ENCODE measurements around the gene OR2S2. TPM values are rescaled to one million over a fixed set of nuclear protein-coding genes. Genes with fewer than 3 reads are reported as not detected.

Gene OR2S2
- total and polyA plus RNA-seq, 8 donors: not detected

DNA sequence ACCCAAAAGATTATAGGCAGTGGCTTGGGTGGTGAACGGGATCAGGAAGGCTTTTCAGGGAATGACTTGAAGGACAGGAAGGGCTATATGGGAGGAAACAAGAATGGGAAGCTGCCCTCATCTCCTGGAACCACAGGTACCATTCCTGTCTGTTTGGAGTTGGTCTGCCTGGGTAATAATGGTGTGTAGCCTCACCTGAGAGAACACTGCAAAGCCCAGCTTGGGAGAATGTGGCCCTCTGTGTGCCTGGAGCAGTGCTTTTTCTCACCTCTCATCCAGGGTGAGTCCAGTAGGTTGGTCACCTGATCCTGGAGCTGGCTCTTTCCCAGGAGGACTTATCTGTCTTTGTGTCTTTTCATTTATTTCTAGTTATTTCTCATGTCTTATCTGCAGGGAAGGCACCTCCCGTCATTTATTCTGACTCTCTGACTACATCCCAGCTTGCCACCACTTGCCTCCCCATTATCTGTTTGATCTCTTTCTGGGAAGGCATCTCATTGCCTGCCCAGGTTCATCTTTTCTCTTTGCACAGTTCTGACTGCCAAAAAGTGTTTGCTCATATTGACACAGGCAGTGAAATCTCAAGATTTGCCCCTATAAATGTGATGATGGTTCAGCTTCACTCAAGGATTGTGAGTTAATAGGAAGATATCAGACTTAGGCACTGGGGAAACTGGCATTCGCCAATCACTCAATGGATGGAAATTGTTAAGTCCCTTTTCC, 22.5 kb upstream of the OR2S2 start:
- TF ChIP-seq POLR2AphosphoS5 (IDR thresholded peaks at IDR 0.05) (no peak), EP300 (IDR thresholded peaks at IDR 0.05) (no peak), POLR2A (IDR thresholded peaks at IDR 0.05) (no peak)
- TF ChIP-seq, protein P1, sequence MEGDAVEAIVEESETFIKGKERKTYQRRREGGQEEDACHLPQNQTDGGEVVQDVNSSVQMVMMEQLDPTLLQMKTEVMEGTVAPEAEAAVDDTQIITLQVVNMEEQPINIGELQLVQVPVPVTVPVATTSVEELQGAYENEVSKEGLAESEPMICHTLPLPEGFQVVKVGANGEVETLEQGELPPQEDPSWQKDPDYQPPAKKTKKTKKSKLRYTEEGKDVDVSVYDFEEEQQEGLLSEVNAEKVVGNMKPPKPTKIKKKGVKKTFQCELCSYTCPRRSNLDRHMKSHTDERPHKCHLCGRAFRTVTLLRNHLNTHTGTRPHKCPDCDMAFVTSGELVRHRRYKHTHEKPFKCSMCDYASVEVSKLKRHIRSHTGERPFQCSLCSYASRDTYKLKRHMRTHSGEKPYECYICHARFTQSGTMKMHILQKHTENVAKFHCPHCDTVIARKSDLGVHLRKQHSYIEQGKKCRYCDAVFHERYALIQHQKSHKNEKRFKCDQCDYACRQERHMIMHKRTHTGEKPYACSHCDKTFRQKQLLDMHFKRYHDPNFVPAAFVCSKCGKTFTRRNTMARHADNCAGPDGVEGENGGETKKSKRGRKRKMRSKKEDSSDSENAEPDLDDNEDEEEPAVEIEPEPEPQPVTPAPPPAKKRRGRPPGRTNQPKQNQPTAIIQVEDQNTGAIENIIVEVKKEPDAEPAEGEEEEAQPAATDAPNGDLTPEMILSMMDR (IDR thresholded peaks at IDR 0.05): no peak
- 70 to 86% (median 78%) methylated on average over 3 of the region's 3 CpGs for WGBS, 5 donors
- Histone ChIP-seq H3K27ac (no peak overlapping the region), H3K4me3 (no peak overlapping the region), H3K27me3 (peaks cover 0 to 41% (median 17%) of the 10 kb centered on the region in 3 donors), H3K36me3 (no peaks in the 10 kb centered on the region), H3K4me1 (no peaks in the 10 kb centered on the region), H3K9me3 (peaks cover 0 to 11% (median 7%) of the 10 kb centered on the region in 4 donors)
- no peak for DNase-seq
- intact Hi-C loops (cut with DNase I; ENCODE audit: low total_unique reads): no loop called here

DNA sequence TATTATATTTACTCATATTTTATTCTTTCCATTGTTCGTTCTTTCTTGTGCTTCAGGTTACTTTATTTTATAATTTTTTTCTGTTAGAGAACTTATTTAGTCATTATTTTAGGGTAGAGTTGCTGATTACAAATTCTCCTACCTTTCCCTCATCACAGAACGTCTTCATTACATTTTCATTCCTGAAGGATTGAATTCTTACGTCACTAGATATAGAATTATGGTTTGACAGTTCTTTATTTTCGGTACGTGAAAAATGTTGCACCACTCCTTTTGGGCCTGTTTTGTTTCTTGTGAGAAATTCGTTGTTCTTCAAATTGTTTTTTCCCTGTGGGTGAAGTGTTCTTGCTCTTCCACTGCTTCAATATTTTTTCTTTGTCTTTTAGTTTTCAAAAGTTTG, 20.8 kb upstream of the OR2S2 start:
- 83 to 90% (median 84%) methylated on average over 6 of the region's 6 CpGs for WGBS, 5 donors
- H3K4me1 ChIP-seq: no peaks in the 10 kb centered on the region
- H3K9me3 ChIP-seq: peaks cover 0 to 26% (median 19%) of the 10 kb centered on the region in 4 donors
- H3K36me3 ChIP-seq: no peaks in the 10 kb centered on the region
- no peak overlapping the region for H3K27ac ChIP-seq
- intact Hi-C loops (cut with DNase I; ENCODE audit: low total_unique reads): no loop called here
- no peak for TF ChIP-seq POLR2AphosphoS5 (IDR thresholded peaks at IDR 0.05)
- TF ChIP-seq, protein P1 (IDR thresholded peaks at IDR 0.05): no peak
- no peak for TF ChIP-seq POLR2A (IDR thresholded peaks at IDR 0.05)
- TF ChIP-seq EP300 (IDR thresholded peaks at IDR 0.05): no peak
- DNase-seq: no peak
- peaks cover 0 to 47% (median 17%) of the 10 kb centered on the region in 3 donors for H3K27me3 ChIP-seq
- H3K4me3 ChIP-seq: no peak overlapping the region

DNA sequence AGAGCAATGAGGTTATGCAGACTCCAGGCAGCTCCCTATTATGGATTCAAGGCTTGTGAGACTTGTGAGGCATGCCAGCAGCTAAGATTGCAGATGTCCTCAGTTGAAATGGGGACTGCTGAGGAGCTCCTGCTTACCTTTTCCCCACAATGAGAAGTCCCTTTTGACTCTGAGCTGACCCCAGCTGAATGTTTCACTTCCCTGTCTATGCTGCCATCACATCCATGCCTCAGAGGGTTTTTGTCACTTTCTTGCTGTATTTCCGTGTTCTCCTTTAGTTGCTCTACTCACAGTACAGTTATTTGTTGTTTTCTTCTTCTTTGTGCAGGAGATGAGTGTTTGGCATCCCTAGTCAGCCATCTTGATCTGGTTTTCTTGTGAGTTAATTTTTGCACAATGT, 18.8 kb upstream of the OR2S2 start:
- DNase-seq: no peak
- H3K4me1 ChIP-seq: no peaks in the 10 kb centered on the region
- TF ChIP-seq, protein P1 (IDR thresholded peaks at IDR 0.05): no peak
- TF ChIP-seq EP300 (IDR thresholded peaks at IDR 0.05): no peak
- no peak for TF ChIP-seq POLR2A (IDR thresholded peaks at IDR 0.05)
- TF ChIP-seq POLR2AphosphoS5 (IDR thresholded peaks at IDR 0.05): no peak
- no peak overlapping the region for H3K27ac ChIP-seq
- peaks cover 0 to 28% (median 20%) of the 10 kb centered on the region in 4 donors for H3K9me3 ChIP-seq
- H3K27me3 ChIP-seq: peaks cover 0 to 60% (median 20%) of the 10 kb centered on the region in 3 donors
- WGBS, 5 donors: 73 to 96% (median 91%) methylated on average over 1 of the region's 1 CpG
- no peak overlapping the region for H3K4me3 ChIP-seq
- H3K36me3 ChIP-seq: no peaks in the 10 kb centered on the region
- intact Hi-C loops (cut with DNase I; ENCODE audit: low total_unique reads): no loop called here

DNA sequence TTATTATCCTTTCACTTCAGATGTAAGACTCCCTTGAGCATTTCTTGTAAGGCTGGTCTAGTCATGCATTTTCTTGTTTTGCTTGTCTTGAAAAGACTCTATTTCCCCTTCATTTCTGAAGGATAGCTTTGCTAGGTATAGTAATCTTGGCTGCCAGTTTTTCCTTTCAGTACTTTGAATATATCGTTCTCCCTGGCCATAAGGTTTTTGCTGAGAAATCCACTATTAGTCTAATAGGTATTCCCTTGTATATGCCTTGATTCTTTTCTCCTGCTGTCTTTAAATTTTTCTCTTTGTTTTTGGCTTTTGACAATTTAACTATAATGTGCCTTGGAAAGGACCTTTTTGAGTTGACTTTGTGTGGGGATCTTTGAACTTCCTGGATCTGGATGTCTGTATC, 16.8 kb upstream of the OR2S2 start:
- Histone ChIP-seq H3K36me3 (no peaks in the 10 kb centered on the region), H3K27me3 (peaks cover 0 to 57% (median 19%) of the 10 kb centered on the region in 3 donors), H3K27ac (no peak overlapping the region), H3K4me3 (no peak overlapping the region), H3K9me3 (peaks cover 0 to 28% (median 20%) of the 10 kb centered on the region in 4 donors), H3K4me1 (no peaks in the 10 kb centered on the region)
- DNase-seq: no peak
- TF ChIP-seq, protein P1 (IDR thresholded peaks at IDR 0.05): no peak
- TF ChIP-seq POLR2AphosphoS5 (IDR thresholded peaks at IDR 0.05) (no peak), EP300 (IDR thresholded peaks at IDR 0.05) (no peak), POLR2A (IDR thresholded peaks at IDR 0.05) (no peak)
- intact Hi-C loops (cut with DNase I; ENCODE audit: low total_unique reads): no loop called here
- WGBS, 5 donors: 86 to 100% (median 97%) methylated on average over 1 of the region's 1 CpG

All from stomach (tissue), 9 donors.